ENCODE measurements around the gene ZPR1.
"Not testable (repeated sequence)": the region's sequence is repeated elsewhere in the genome, so short reads cannot be mapped to it uniquely, and the experiment has no call there.

ZPR1 gene

DNA sequence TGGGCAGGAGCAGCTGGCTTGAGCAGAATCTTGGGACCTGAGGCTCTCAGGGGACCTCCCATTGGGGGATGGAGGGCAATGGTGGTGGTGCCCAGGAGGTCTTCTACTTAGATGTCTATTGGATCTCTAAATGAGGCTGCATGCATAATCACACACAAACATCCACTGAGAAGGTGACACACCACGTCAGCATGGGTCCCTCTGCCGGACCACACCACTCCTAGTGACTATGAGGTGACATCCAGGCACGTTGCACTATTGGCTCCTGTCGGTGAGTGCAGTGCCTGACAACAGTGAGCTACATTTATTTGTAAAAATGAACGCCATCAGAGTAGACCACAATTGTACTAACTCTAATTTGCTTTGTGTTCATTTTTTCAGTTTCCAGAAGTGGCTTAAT lies 37.6 kb upstream of the ZPR1 start:
- DNase-seq (ENCODE audit: low read depth, low spot score), result no peak

GRCh38 chr11:116823031-116823843 lies 35.4 kb upstream of the ZPR1 start, which contains the start of gene APOA4:
Gene APOA4, minus strand, starts transcription at chr11:116823304. Its CDS starts 113 bp downstream, at chr11:116823191.
- no peak for DNase-seq (ENCODE audit: low read depth, low spot score)

GRCh38 chr11:116822575-116822974 lies 34.8 kb upstream of the ZPR1 start:
- DNase-seq (ENCODE audit: low read depth, low spot score), result no peak

DNA sequence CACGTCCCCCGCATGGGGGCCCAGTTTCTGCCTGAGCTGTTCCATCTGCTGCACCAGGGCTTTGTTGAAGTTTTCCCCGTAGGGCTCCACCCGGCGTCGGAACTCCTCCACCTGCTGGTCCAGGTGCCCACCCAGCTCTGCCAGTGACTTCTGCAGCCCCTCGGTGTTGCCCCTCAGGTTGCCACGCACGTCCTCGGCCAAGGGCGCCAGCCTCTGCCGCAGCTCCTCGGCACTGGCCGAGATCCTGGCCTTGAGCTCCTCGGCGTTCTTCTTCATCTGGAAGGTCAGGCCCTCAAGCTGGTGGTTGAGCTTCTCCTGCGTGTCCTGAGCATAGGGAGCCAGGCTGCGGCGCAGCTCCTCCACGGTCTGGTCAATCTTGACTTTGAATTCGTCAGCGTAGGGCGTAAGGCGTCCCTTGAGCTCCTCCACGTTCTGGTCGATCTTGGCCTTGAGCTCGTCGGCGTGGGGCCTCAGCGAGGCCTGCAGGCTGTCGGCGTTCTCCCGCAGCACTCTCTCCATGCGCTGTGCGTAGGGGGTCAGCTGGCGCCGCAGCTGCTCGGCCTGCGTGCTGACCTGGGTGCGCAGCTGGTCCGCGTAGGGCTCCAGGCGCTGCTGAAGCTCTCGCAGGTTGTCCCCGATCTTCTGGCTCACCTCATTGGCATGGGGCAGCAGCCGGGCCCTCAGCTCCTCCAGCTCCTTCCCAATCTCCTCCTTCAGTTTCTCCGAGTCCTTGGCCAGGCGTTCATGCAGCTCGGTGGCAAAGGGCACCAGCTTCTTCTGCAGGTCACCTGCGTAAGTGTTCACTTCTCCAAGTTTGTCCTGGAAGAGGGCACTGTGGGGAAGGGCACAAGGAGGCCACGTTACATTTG lies 33.5 kb upstream of the ZPR1 start:
- DNase-seq (ENCODE audit: low read depth, low spot score), result no peak

- DNase-seq (ENCODE audit: low read depth, low spot score), result no peak
Measured at GRCh38 chr11:116819049-116819448, 31.2 kb upstream of the ZPR1 start.

DNA sequence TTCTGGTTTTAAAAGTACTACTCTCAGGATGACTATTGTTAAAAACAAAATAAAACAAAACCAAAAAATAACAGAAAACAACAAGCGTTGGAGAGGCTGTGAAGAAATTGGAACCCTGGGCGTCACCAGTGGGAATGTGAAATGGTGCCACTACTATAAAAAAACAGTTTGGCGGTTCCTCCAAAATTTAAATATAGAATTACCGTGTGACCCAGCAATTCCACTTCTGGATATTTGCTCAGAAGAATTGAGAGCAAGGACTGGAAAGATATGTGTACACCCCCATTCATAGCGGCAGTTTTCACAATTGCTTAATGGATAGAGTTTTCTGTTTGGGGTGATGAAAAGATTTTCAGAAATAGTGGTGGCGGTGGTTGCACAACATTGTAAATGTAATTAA lies 26.7 kb upstream of the ZPR1 start:
- no peak for DNase-seq (ENCODE audit: low read depth, low spot score)

DNA sequence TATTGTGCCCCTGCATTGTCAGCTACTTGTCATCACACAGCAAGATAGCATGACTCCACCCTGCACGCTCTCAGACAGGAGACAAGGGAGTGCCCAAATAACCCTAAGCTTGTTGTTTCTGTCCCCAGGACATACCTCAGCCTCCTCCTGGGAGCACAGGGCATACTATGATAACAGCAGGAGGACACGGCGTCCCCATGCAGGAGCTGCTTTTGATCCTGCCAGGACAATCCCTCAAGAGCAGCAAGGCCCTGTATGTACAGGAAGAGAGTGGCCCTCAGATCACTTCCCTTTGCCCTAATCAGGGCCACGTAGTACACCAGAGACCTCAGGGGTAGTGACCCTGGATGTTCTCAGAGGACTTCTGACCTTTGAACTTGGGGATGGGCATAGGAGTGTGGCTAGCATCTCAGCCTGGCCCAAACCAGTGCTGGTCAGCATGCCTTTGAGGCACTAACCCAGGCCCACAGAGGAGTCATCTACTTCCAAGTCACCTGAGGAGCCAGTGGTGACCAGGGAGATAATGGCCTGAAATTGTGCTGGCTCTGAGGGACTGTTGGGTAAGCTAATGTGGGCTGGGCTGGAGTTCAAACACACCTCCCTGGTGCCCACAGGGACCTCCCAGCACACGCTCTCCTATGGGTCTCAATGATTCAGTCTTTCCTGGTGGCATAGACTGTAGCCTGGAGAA lies 26.1 kb upstream of the ZPR1 start:
- no peak for DNase-seq (ENCODE audit: low read depth, low spot score)

GRCh38 chr11:116813170-116813569 lies 25.3 kb upstream of the ZPR1 start:
- no peak for DNase-seq (ENCODE audit: low read depth, low spot score)

DNA sequence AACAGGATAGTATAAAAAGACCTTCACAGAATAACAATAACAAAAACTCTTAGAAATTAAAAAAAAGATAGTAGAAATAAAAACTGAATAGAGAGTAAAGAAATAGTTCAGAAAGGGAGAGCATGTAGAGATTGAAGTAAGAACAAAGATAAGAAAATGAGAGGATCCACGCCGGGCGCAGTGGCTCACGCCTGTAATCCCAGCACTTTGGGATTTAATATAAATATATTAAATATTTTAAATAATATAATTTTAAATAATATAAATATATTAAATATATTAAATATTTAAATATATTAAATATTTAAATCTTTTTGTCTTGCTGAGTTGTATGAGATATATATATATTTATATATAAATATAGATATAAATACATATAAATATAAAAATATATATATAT lies 24.3 kb upstream of the ZPR1 start:
- no peak for DNase-seq (ENCODE audit: low read depth, low spot score)

- no peak for DNase-seq (ENCODE audit: low read depth, low spot score)
Measured at GRCh38 chr11:116811194-116811593, 23.4 kb upstream of the ZPR1 start.

DNA sequence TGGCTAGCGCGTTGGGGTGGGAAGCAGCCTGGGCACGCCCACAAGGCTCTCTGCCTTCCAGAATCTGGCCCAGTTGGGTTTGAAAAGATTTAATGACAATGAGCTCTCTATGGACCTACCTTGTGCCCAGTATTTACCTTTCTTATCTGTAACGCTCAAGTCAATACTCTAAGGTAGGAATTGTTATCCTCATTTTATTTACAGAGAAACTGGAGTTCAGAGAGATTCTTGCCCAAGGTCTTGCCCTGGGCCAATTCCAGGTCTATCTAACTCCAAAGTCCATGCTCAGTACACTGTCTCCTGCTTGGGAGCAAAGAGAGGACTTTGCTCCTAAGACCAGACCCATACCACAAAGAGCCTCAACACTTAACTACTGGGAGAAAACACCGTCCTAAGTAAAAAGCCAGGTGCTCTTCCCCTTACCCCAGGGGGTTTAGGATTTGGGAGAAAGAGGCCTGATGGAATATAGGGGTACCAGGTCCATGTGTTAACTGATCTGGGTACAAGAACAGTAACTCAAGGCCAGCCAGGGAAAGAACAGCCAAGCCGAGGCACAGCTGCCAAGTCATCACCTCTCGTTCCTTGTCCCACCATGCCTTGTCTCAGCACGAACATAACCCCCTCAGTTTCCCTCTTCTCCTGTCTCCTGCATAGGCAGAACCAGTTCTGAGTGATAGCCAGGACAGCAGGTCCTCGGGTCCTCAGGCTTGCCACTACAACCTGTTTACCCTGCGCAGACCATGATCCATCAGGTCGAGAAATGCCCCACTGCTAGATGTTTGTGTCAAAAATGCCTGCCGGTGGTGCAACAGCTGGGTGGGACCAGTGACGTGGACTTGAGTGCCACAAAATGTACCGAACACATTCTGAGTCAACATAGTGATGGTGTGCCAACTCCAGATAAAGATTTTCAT lies 20.7 kb upstream of the ZPR1 start:
- no peak for DNase-seq (ENCODE audit: low read depth, low spot score)

- no peak for DNase-seq (ENCODE audit: low read depth, low spot score)
Measured at GRCh38 chr11:116807601-116808261, 19.9 kb upstream of the ZPR1 start.

- no peak for DNase-seq (ENCODE audit: low read depth, low spot score)
Measured at GRCh38 chr11:116804001-116804400, 16.2 kb upstream of the ZPR1 start.

- not testable (repeated sequence) for DNase-seq (ENCODE audit: low read depth, low spot score)
Measured at GRCh38 chr11:116801662-116802061, 13.8 kb upstream of the ZPR1 start.

GRCh38 chr11:116800610-116801009 lies 12.8 kb upstream of the ZPR1 start:
- no peak for DNase-seq (ENCODE audit: low read depth, low spot score)

- no peak for DNase-seq (ENCODE audit: low read depth, low spot score)
Measured at GRCh38 chr11:116798368-116798767, 10.5 kb upstream of the ZPR1 start.

- DNase-seq (ENCODE audit: low read depth, low spot score), result no peak
Measured at GRCh38 chr11:116797816-116798215, 10.0 kb upstream of the ZPR1 start.

GRCh38 chr11:116796548-116796947 lies 8.7 kb upstream of the ZPR1 start:
- no peak for DNase-seq (ENCODE audit: low read depth, low spot score)

DNA sequence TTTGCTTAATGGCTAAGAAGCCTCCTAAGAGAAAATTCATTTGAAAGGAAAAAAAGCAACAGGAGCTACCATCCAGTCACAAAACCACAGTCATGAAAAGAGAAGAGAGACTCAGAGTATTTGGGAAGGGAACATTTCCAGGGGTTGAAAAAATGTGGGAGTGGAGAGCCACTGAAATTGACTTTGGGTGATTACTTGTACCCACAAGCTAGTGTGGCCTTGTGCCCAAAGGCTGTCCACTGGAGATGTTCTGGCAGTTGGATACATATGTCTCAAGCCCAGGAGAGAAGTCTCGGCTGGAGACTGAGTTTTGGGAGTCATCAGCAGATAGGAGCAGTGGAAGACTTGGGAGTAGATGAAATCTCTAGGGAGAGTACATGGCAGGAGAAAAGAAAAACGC lies 7.0 kb upstream of the ZPR1 start:
- no peak for DNase-seq (ENCODE audit: low read depth, low spot score)

GRCh38 chr11:116793772-116794097 lies 5.9 kb upstream of the ZPR1 start:
- DNase-seq (ENCODE audit: low read depth, low spot score), result no peak

All from brain pericyte (primary cell).